ENCODE measurements around the gene GPBP1L1. TPM values are rescaled to one million over a fixed set of nuclear protein-coding genes. Genes with fewer than 3 reads are reported as not detected.

GPBP1L1 gene
- total RNA-seq, 1 donor from 2014 or later, result 112 TPM

DNA sequence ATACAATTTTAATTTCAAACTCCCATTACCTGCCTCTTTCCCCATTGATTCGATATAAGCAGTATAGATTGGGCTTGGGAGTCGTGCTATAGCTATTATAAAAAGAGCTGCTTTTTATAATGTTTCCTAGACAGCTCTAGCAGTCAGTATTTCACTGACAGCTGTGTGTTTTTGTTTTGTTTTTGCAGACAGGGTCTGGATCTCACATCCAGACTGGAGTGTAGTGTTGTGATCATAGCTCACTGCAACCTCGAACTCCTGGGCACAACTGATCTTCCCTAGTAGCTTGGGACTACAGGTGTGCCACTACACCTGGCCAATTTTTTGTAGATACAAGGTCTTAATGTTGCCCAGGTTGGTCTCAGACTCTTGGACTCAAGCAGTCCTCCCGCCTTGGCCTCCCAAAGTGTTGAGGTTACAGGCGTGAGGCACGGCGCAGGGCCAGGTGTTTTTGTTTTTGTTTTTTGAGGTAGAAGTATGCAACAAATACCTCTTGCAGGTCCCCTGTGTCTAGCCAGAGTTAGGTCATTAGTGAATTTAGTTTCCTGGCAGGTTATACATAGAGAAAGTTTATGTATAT lies 100.7 kb downstream of the GPBP1L1 start:
- peak overlapping the region; percentile 78 for H3K4me3 ChIP-seq (ENCODE audit: low read depth, low read length)
- no peaks in the 10 kb centered on the region for H3K27me3 ChIP-seq (ENCODE audit: control insufficient read depth, insufficient read depth, low read length)
- no peaks in the 10 kb centered on the region for H3K36me3 ChIP-seq (ENCODE audit: control insufficient read depth, insufficient read depth, low read length)
- TF ChIP-seq CTCF (IDR thresholded peaks at IDR 0.05; ENCODE audit: insufficient read depth, low read length, poor library complexity, severe bottlenecking), result no peak
- no peak for DNase-seq (ENCODE audit: low read depth)

DNA sequence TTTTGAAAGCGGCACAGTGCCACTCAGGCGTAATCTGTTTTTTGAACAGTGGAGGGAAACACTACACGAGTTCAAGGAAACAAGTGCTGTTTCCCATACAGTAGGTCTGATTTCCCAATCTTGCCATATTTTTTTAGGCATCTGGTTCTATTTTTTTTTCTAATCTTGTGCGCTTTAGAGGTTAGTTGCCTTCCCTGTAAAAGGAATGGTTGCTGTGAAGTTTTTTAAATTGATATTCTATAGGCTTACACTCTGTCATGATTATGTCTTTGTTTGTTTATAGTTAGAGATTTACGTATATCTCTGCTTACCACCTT lies 101.3 kb downstream of the GPBP1L1 start:
- no peaks in the 10 kb centered on the region for H3K36me3 ChIP-seq (ENCODE audit: control insufficient read depth, insufficient read depth, low read length)
- H3K4me3 ChIP-seq (ENCODE audit: low read depth, low read length), result peak overlapping the region; percentile 78
- TF ChIP-seq CTCF (IDR thresholded peaks at IDR 0.05; ENCODE audit: insufficient read depth, low read length, poor library complexity, severe bottlenecking), result no peak
- no peaks in the 10 kb centered on the region for H3K27me3 ChIP-seq (ENCODE audit: control insufficient read depth, insufficient read depth, low read length)
- DNase-seq (ENCODE audit: low read depth), result no peak

GRCh38 chr1:45584351-45585109 lies 101.8 kb downstream of the GPBP1L1 start:
- H3K27me3 ChIP-seq (ENCODE audit: control insufficient read depth, insufficient read depth, low read length), result no peaks in the 10 kb centered on the region
- H3K36me3 ChIP-seq (ENCODE audit: control insufficient read depth, insufficient read depth, low read length), result no peaks in the 10 kb centered on the region
- DNase-seq (ENCODE audit: low read depth), result no peak
- TF ChIP-seq CTCF (IDR thresholded peaks at IDR 0.05; ENCODE audit: insufficient read depth, low read length, poor library complexity, severe bottlenecking), result no peak
- H3K4me3 ChIP-seq (ENCODE audit: low read depth, low read length), result peak overlapping the region; percentile 78

GRCh38 chr1:45583666-45584350 lies 102.5 kb downstream of the GPBP1L1 start, which contains the start of gene NASP:
NASP (plus strand) TSS chr1:45584041; CDS start chr1:45584147, 106 bp downstream.
- DNase-seq (ENCODE audit: low read depth), result no peak
- H3K36me3 ChIP-seq (ENCODE audit: control insufficient read depth, insufficient read depth, low read length), result no peaks in the 10 kb centered on the region
- no peaks in the 10 kb centered on the region for H3K27me3 ChIP-seq (ENCODE audit: control insufficient read depth, insufficient read depth, low read length)
- H3K4me3 ChIP-seq (ENCODE audit: low read depth, low read length), result peak within 1 kb of the TSS; percentile 78
- TF ChIP-seq CTCF (IDR thresholded peaks at IDR 0.05; ENCODE audit: insufficient read depth, low read length, poor library complexity, severe bottlenecking), result peak; percentile 7

DNA sequence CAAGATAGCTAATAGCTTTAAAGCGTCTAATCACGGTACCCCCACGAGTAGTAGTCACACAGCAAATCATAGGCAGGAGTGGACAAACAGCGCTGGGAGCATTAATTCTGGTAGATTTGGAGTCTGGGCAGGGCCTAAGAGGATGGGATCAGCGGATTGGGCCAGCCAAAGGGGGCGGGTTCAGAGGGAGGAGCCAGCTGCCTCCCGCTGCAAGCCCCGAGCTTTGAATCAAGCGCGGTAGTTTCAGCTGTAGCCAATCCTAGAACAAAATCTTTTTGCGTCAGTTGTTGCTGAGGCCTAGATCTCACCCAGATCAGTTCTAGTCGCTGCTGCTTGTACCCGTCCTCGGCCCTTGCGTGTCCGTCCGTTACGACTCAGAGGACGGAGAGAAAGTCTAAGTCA lies 103.1 kb downstream of the GPBP1L1 start:
- H3K36me3 ChIP-seq (ENCODE audit: control insufficient read depth, insufficient read depth, low read length), result no peaks in the 10 kb centered on the region
- H3K4me3 ChIP-seq (ENCODE audit: low read depth, low read length), result peak overlapping the region; percentile 78
- H3K27me3 ChIP-seq (ENCODE audit: control insufficient read depth, insufficient read depth, low read length), result no peaks in the 10 kb centered on the region
- no peak for TF ChIP-seq CTCF (IDR thresholded peaks at IDR 0.05; ENCODE audit: insufficient read depth, low read length, poor library complexity, severe bottlenecking)
- peak; percentile 90 for DNase-seq (ENCODE audit: low read depth)

Other genes starting within 250 kb of the GPBP1L1 start
- gene TESK2, start 195.4 kb downstream of the GPBP1L1 start, total RNA-seq, result 2.1 and 2.5 TPM in 2 replicates
- gene CCDC163, start 186.5 kb downstream of the GPBP1L1 start, total RNA-seq, result 3.4 and 3.8 TPM in 2 replicates
- 7.6 and 8.2 TPM in 2 replicates for gene MMACHC, start 186.2 kb downstream of the GPBP1L1 start, total RNA-seq
- gene PRDX1, start 164.6 kb downstream of the GPBP1L1 start, total RNA-seq, result 242 and 298 TPM in 2 replicates
- gene AKR1A1, start 135.7 kb downstream of the GPBP1L1 start, total RNA-seq, result 137 and 158 TPM in 2 replicates
- gene NASP, start 102.5 kb downstream of the GPBP1L1 start, total RNA-seq, result 41.8 and 45.3 TPM in 2 replicates
- 0.33 and 1.3 TPM in 2 replicates for gene CCDC17, start 62.5 kb downstream of the GPBP1L1 start, total RNA-seq
- 41.2 and 48.0 TPM in 2 replicates for gene TMEM69, start 1.6 kb upstream of the GPBP1L1 start, total RNA-seq
- gene IPP, start 64.1 kb upstream of the GPBP1L1 start, total RNA-seq, result 6.7 and 9.0 TPM in 2 replicates
- 26.6 and 30.7 TPM in 2 replicates for gene MAST2, start 117.1 kb upstream of the GPBP1L1 start, total RNA-seq

All from kidney epithelial cell (primary cell).